Heart left ventricle (tissue), 13 donors: ENCODE data around the gene ENDOD1.

Experiments
- CTCF ChIP-seq, 12 donors: fragments of 200-600 bp; sonication (generic) in 4 of 12; IDR thresholded peaks; one replicate each; pipeline versions ENCODE4 v1.5.0 to v1.8.0; 2018 to 2022; ENCODE audit warnings: antibody characterized with exemption in 12 of 12, mild to moderate bottlenecking in 5 of 12
- POLR2A ChIP-seq, 2 donors: fragments of 450-650 bp; IDR thresholded peaks; one replicate each; pipeline ENCODE4 v1.6.1; 2017; ENCODE audit warnings: antibody characterized with exemption in 2 of 2, mild to moderate bottlenecking in 2 of 2, moderate library complexity in 2 of 2
- donor health status: ischemic (EF 13 %, LVEDD 7.1; RV severe dilation, severe dysfunction).
- donor health status: DM: no; HTN: yes; CAD: no.
- donor health status: DM: no; HTN: no; CAD: no.
- donor health status: ischemic (EF 25% LVEDD 6.9; RV normal size, moderate dysfunction).
- donor health status: ischemic (EF 25% LVEDD 5.7; RV mildly dilated, moderate dysfunction).
- donor health status: ischemic (EF 35%, LVEDD 5.7; RV mildly dilated, moderate dysfunction).
- donor health status: nonischemic (EF 11% LVEDD 7.7; RV severe dilation, severe dysfunction).
- donor health status: DM: yes; HTN: yes; CAD: no.
- donor health status: PGD.
- donor health status: ischemic (EF 29% LVEDD 5.4; RV normal size, mild dysfunction).
- donor health status: nonischemic (EF 23%, LVEDD 6.1; RV moderate dilation, normal function).

GRCh38 chr11:95066716-95067038, 23.0 kb upstream of the ENDOD1 start, which contains the start of gene SRSF8:
- no peak for TF ChIP-seq CTCF (IDR thresholded peaks at IDR 0.05)
- TF ChIP-seq POLR2A (IDR thresholded peaks at IDR 0.05), result no peak
